NOMO-1 (cell line): Measurements from ENCODE around the gene CRKL.

Experiments used
- DNase-seq, 2 experiments: peaks; one replicate each; lab custom pipeline; 2025; ENCODE audit not compliant: unreplicated experiment in 2 of 2; lab: John Stamatoyannopoulos, UW

The CRKL gene

GRCh38 chr22:20949698-20950183, 32.5 kb downstream of the CRKL start:
- no peak for DNase-seq

- no peak for DNase-seq
Observed at GRCh38 chr22:20951151-20951931, 34.1 kb downstream of the CRKL start.

GRCh38 chr22:20951932-20952380, 34.7 kb downstream of the CRKL start:
- DNase-seq = no peak

- DNase-seq = no peak
Observed at GRCh38 chr22:20952544-20953341, 35.5 kb downstream of the CRKL start.

GRCh38 chr22:20953342-20953608, 36.1 kb downstream of the CRKL start:
- no peak for DNase-seq

GRCh38 chr22:20953668-20954500, 36.7 kb downstream of the CRKL start:
- peak in 1 of 2 experiments; percentile 12 for DNase-seq

GRCh38 chr22:20955548-20955947, 38.3 kb downstream of the CRKL start:
- DNase-seq = no peak

- DNase-seq = peak; percentile 47 to 49
Observed at GRCh38 chr22:20956258-20957101, 39.3 kb downstream of the CRKL start.

GRCh38 chr22:20957102-20957682, 40.0 kb downstream of the CRKL start:
- peak; percentile 14 to 47 for DNase-seq

GRCh38 chr22:20957683-20958431, 40.6 kb downstream of the CRKL start:
- DNase-seq = peak; percentile 46 to 58

- DNase-seq = no peak
Observed at GRCh38 chr22:20959578-20960461, 42.6 kb downstream of the CRKL start.

GRCh38 chr22:20960609-20961008, 43.4 kb downstream of the CRKL start:
- DNase-seq = no peak

- DNase-seq = no peak
Observed at GRCh38 chr22:20962491-20962945, 45.3 kb downstream of the CRKL start.

GRCh38 chr22:20963201-20964052, 46.2 kb downstream of the CRKL start:
- no peak for DNase-seq

- no peak for DNase-seq
Observed at GRCh38 chr22:20964090-20964798, 47.0 kb downstream of the CRKL start.

- no peak for DNase-seq
Observed at GRCh38 chr22:20964799-20965103, 47.5 kb downstream of the CRKL start.
